Caco-2 (cell line): ENCODE measurements around the gene DSCAML1. TPM values are rescaled to one million over a fixed set of nuclear protein-coding genes. Genes with fewer than 3 reads are reported as not detected.

Experiments used
- BruUV-seq: library from RNA; stranded (reverse); fragments of 400-500 nt; replicated peaks from 2 replicates; lab custom pipeline; 2021; lab: Mats Ljungman, UMichigan
- CTCF ChIA-PET: fragments of 300-600 bp; sonication (Branson Sonifier 250); formaldehyde crosslinking; loops from one replicate; lab custom pipeline; 2022; ENCODE audit warnings: antibody characterized with exemption; lab: Charles Lee
- POLR2A ChIA-PET: fragments of 300-600 bp; sonication (Branson Sonifier 250); formaldehyde crosslinking; loops from one replicate; lab custom pipeline; 2022; ENCODE audit warnings: antibody characterized with exemption; lab: Charles Lee
- DNase-seq, 2 experiments: peaks; one replicate each; pipeline versions ENCODE4 v3.0.0 to v3.0.0-alpha.2; 2020 to 2022
- H3K27me3 ChIP-seq: replicated peaks from 2 replicates; pipeline ENCODE4 v1.6.0; 2011; ENCODE audit warnings: low read length; ENCODE audit not compliant: control insufficient read depth, insufficient read depth
- H3K36me3 ChIP-seq: 2 replicates; pipeline ENCODE4 v1.5.1; 2011; ENCODE audit warnings: low read length; ENCODE audit not compliant: control insufficient read depth, insufficient read depth
- H3K4me1 ChIP-seq: fragments of 250-450 bp; sonication (Bioruptor Pico); 2 replicates; pipeline ENCODE4 v1.5.1; 2020; ENCODE audit warnings: mild to moderate bottlenecking
- H3K4me3 ChIP-seq: 2 replicates; pipeline ENCODE4 v1.5.1; 2011; ENCODE audit warnings: low read depth, mild to moderate bottlenecking, control low read depth, low read length
- H3K9me3 ChIP-seq: fragments of 250-450 bp; sonication (Bioruptor Pico); 2 replicates; pipeline ENCODE4 v1.5.1; 2020; ENCODE audit warnings: mild to moderate bottlenecking, moderate library complexity
- H3K27ac Mint-ChIP-seq: one replicate; pipeline ENCODE4 v1.8.0; 2022; ENCODE audit warnings: mixed read lengths; ENCODE audit not compliant: unreplicated experiment
- H3K27me3 Mint-ChIP-seq: one replicate; pipeline ENCODE4 v1.8.0; 2022; ENCODE audit warnings: mixed read lengths; ENCODE audit not compliant: insufficient read depth, unreplicated experiment
- H3K36me3 Mint-ChIP-seq: one replicate; pipeline ENCODE4 v1.8.0; 2022; ENCODE audit warnings: mild to moderate bottlenecking, mixed read lengths; ENCODE audit not compliant: insufficient read depth, unreplicated experiment
- H3K4me1 Mint-ChIP-seq: one replicate; pipeline ENCODE4 v1.8.0; 2022; ENCODE audit warnings: low read depth, mixed read lengths; ENCODE audit not compliant: unreplicated experiment
- H3K4me3 Mint-ChIP-seq: one replicate; pipeline ENCODE4 v1.8.0; 2022; ENCODE audit warnings: mild to moderate bottlenecking, moderate library complexity, mixed read lengths; ENCODE audit not compliant: unreplicated experiment
- H3K9me3 Mint-ChIP-seq: one replicate; pipeline ENCODE4 v1.8.0; 2022; ENCODE audit warnings: mixed read lengths; ENCODE audit not compliant: unreplicated experiment
- CTCF ChIP-seq, 2 experiments: fragments of 200-600 bp in 1 of 2; IDR thresholded peaks; 1 replicate in 1 of 2; 2 replicates in 1 of 2; pipeline versions ENCODE4 v1.5.1 to v1.8.0; 2011 to 2022; ENCODE audit warnings: antibody characterized with exemption in 1 of 2, control low read depth in 1 of 2, inconsistent platforms in 1 of 2, low read depth in 1 of 2, low read length in 1 of 2, mild to moderate bottlenecking in 1 of 2, moderate library complexity in 1 of 2; ENCODE audit not compliant: insufficient read depth in 1 of 2, severe bottlenecking in 1 of 2, unreplicated experiment in 1 of 2
- intact Hi-C: fragments of 100-400 bp; cut with micrococcal nuclease; formaldehyde crosslinking; loops from one replicate; pipeline ENCODE4 v1.10.0; 2022; ENCODE audit not compliant: unreplicated experiment
- total RNA-seq: library from RNA; stranded (reverse); gene quantifications from 2 replicates; pipeline ENCODE4 v1.2.3, GENCODE V29; 2022

The DSCAML1 gene
- total RNA-seq, 1 experiment from 2014 or later = not detected

- ChIA-PET CTCF (no interaction called here), POLR2A (no interaction called here)
- TF ChIP-seq CTCF (IDR thresholded peaks at IDR 0.05; ENCODE audit: insufficient read depth in 1 of 2, low read depth in 1 of 2, low read length in 1 of 2, severe bottlenecking in 1 of 2, unreplicated experiment in 1 of 2) = no peak
- H3K27me3 ChIP-seq = no peaks in the 10 kb centered on the region
- H3K9me3 Mint-ChIP-seq = no peaks in the 10 kb centered on the region
- no peaks in the 10 kb centered on the region for H3K9me3 ChIP-seq
- no peak overlapping the region for H3K4me3 ChIP-seq
- H3K27me3 Mint-ChIP-seq = peaks cover 7% of the 10 kb centered on the region
- no peak for DNase-seq
- no peak overlapping the region for H3K4me3 Mint-ChIP-seq
- H3K4me1 Mint-ChIP-seq = no peaks in the 10 kb centered on the region
- intact Hi-C loops = no loop called here
- no peaks in the 10 kb centered on the region for H3K4me1 ChIP-seq
- BruUV-seq = no TSS peak
- H3K36me3 ChIP-seq = no peaks in the 10 kb centered on the region
- H3K27ac Mint-ChIP-seq = no peak overlapping the region
- no peaks in the 10 kb centered on the region for H3K36me3 Mint-ChIP-seq
These were observed 29.9 kb downstream of the DSCAML1 start for GRCh38 chr11:117767071-117767470.

GRCh38 chr11:117766576-117766975 lies 30.4 kb downstream of the DSCAML1 start:
- Mint-ChIP-seq H3K4me1 (no peaks in the 10 kb centered on the region), H3K9me3 (no peaks in the 10 kb centered on the region), H3K27ac (no peak overlapping the region), H3K4me3 (no peak overlapping the region), H3K36me3 (no peaks in the 10 kb centered on the region), H3K27me3 (peaks cover 7% of the 10 kb centered on the region)
- TF ChIP-seq CTCF (IDR thresholded peaks at IDR 0.05; ENCODE audit: insufficient read depth in 1 of 2, low read depth in 1 of 2, low read length in 1 of 2, severe bottlenecking in 1 of 2, unreplicated experiment in 1 of 2) = no peak
- Histone ChIP-seq H3K4me3 (no peak overlapping the region), H3K36me3 (no peaks in the 10 kb centered on the region), H3K4me1 (no peaks in the 10 kb centered on the region), H3K9me3 (no peaks in the 10 kb centered on the region), H3K27me3 (no peaks in the 10 kb centered on the region)
- intact Hi-C loops = no loop called here
- CTCF ChIA-PET = no interaction called here
- DNase-seq = no peak
- BruUV-seq = no TSS peak
- POLR2A ChIA-PET = no interaction called here

GRCh38 chr11:117766026-117766425 lies 31.0 kb downstream of the DSCAML1 start:
- CTCF ChIA-PET = no interaction called here
- no peaks in the 10 kb centered on the region for H3K36me3 ChIP-seq
- Mint-ChIP-seq H3K27ac (no peak overlapping the region), H3K4me1 (no peaks in the 10 kb centered on the region), H3K9me3 (no peaks in the 10 kb centered on the region), H3K4me3 (no peak overlapping the region), H3K27me3 (peaks cover 7% of the 10 kb centered on the region), H3K36me3 (no peaks in the 10 kb centered on the region)
- no peaks in the 10 kb centered on the region for H3K27me3 ChIP-seq
- POLR2A ChIA-PET = no interaction called here
- no peak for DNase-seq
- intact Hi-C loops = no loop called here
- H3K4me1 ChIP-seq = no peaks in the 10 kb centered on the region
- no TSS peak for BruUV-seq
- no peak for TF ChIP-seq CTCF (IDR thresholded peaks at IDR 0.05; ENCODE audit: insufficient read depth in 1 of 2, low read depth in 1 of 2, low read length in 1 of 2, severe bottlenecking in 1 of 2, unreplicated experiment in 1 of 2)
- H3K4me3 ChIP-seq = no peak overlapping the region
- H3K9me3 ChIP-seq = no peaks in the 10 kb centered on the region
